ACC112 (cell line): ENCODE measurements around the gene BCL11A.

Experiments
- H2AFZ ChIP-seq: fragments of 200-600 bp; sonication (generic); one replicate; pipeline ENCODE4 v1.6.0; 2017; ENCODE audit warnings: antibody characterized with exemption, low read length; ENCODE audit not compliant: unreplicated experiment
- H3K27ac ChIP-seq: fragments of 200-600 bp; sonication (generic); 2 replicates; pipeline ENCODE4 v1.5.1; 2014; ENCODE audit warnings: low read depth, mild to moderate bottlenecking, antibody characterized with exemption, low read length, moderate library complexity
- H3K27me3 ChIP-seq: fragments of 200-600 bp; sonication (generic); 2 replicates; pipeline ENCODE4 v1.6.1; 2014; ENCODE audit warnings: mild to moderate bottlenecking, antibody characterized with exemption, low read length, moderate library complexity, mixed read lengths; ENCODE audit not compliant: insufficient read depth
- H3K36me3 ChIP-seq: fragments of 200-600 bp; sonication (generic); 2 replicates; pipeline ENCODE4 v1.6.1; 2016; ENCODE audit warnings: mild to moderate bottlenecking, antibody characterized with exemption, low read length, moderate library complexity, mixed read lengths; ENCODE audit not compliant: insufficient read depth
- H3K4me1 ChIP-seq: fragments of 200-600 bp; sonication (generic); one replicate; pipeline ENCODE4 v1.6.1; 2016; ENCODE audit warnings: low read length, mixed read lengths; ENCODE audit not compliant: insufficient read depth, unreplicated experiment, control insufficient read depth
- H3K4me3 ChIP-seq: fragments of 200-600 bp; sonication (generic); 2 replicates; pipeline ENCODE4 v1.5.1; 2014; ENCODE audit warnings: mild to moderate bottlenecking, low read depth, low read length
- H3K79me2 ChIP-seq: fragments of 200-600 bp; sonication (generic); one replicate; pipeline ENCODE4 v1.6.0; 2016; ENCODE audit warnings: low read length; ENCODE audit not compliant: control insufficient read depth, unreplicated experiment, insufficient read depth

Gene BCL11A

DNA sequence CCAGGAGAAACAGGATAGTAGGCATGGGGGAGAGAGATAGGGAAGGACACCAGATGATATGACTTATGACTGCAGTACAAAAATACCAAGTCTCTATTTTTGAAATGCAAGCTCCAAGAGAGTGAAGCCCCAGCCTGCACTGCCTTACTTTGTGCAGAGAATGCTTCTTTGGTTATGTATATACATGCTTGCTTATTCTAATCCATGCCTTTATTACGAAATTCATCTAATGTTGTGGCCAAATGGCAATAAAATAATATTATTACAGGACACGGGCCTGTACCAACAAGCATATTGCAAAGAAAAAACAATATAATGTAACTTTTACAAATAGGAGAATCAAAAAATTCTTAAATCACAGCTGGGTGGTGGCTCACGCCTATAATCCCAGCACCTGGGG lies 110.8 kb downstream of the BCL11A start:
- Histone ChIP-seq H3K27me3 (no peaks in the 10 kb centered on the region), H3K27ac (no peak overlapping the region), H2AFZ (no peak overlapping the region), H3K36me3 (no peaks in the 10 kb centered on the region), H3K4me3 (no peak overlapping the region), H3K79me2 (no peaks in the 10 kb centered on the region), H3K4me1 (no peaks in the 10 kb centered on the region)

DNA sequence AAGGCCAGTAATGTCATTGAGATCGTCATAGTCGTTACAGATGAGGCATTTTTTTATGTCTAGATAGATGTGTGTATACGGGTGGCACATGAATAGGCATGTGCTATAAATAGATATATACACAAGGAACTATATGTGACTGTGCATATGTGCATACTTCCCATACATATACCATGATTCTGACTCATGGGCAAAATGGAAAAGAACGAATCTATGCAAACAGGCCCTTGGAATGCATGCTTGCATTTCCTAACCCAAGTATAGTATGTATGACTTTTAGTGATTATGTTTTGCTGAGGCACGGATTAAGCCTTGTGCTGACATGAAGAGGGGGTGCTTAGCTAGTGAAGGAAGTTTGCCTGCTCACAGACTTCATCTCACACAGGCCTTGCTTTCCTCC lies 111.7 kb downstream of the BCL11A start:
- H3K27ac ChIP-seq = no peak overlapping the region

DNA sequence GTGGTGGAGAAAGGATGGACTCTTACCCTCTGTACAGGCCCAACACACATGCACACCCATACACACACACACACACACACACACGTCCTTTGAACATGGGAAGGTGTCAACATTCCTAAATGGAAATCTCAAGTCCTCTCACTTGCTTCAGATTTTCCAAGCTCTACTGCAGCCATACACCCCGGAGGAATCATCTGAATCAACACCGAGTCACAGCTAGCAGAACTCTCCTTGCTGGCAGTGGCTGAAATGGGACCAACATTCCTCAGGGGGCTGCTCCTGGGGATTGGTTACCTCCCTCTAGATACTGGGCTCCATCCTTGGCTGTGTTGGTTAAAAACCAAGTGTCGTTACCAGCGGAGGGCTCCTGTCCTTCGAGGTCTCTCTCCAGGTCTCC lies 112.7 kb downstream of the BCL11A start:
- H3K4me3 ChIP-seq = no peak overlapping the region
- no peaks in the 10 kb centered on the region for H3K36me3 ChIP-seq
- H3K79me2 ChIP-seq = no peaks in the 10 kb centered on the region
- no peak overlapping the region for H2AFZ ChIP-seq
- H3K27ac ChIP-seq = no peak overlapping the region
- H3K4me1 ChIP-seq = no peaks in the 10 kb centered on the region
- H3K27me3 ChIP-seq = no peaks in the 10 kb centered on the region

More for the DNA sequence above, 111.7 kb downstream of the BCL11A start:
- Histone ChIP-seq H3K79me2 (no peaks in the 10 kb centered on the region), H3K36me3 (no peaks in the 10 kb centered on the region), H3K4me1 (no peaks in the 10 kb centered on the region), H3K27me3 (no peaks in the 10 kb centered on the region), H3K4me3 (no peak overlapping the region), H2AFZ (no peak overlapping the region)

DNA sequence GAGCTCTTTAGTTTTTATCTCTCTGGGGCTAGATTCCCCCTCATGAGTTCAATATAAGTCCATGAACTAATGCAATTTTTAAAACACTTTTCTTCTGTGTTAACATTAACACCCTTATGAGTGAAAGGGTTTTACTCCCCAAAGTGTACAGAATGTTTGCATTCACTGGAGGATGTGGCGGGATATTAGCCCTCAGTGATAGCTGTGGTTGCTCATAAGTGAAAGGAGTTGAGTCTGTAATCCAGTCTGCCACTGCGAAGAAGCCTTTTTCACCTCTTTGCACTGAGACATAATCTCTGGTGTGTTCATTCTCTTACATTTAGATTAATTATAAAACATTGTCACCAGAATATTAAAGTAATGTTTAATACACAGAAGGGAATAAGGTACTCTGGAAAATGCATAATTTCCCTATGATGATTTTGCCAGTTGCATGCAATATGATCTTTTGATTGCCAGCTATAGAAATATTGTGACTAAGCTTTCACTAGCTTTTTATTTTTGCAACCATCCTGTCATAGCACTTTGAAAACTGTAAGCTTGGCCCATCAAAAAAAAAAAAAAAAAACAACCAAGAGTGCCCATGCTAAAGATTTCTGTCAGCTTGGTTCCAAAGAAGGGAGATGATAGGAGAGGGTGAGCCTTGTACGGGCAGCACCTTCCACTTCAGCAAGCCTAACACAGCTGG lies 113.2 kb downstream of the BCL11A start:
- Histone ChIP-seq H3K36me3 (no peaks in the 10 kb centered on the region), H3K79me2 (no peaks in the 10 kb centered on the region), H3K4me3 (no peak overlapping the region), H2AFZ (no peak overlapping the region), H3K27ac (no peak overlapping the region), H3K27me3 (no peaks in the 10 kb centered on the region), H3K4me1 (no peaks in the 10 kb centered on the region)

- H3K4me3 ChIP-seq = no peak overlapping the region
- no peak overlapping the region for H3K27ac ChIP-seq
- no peaks in the 10 kb centered on the region for H3K36me3 ChIP-seq
- no peaks in the 10 kb centered on the region for H3K79me2 ChIP-seq
- H2AFZ ChIP-seq = no peak overlapping the region
- no peaks in the 10 kb centered on the region for H3K27me3 ChIP-seq
- no peaks in the 10 kb centered on the region for H3K4me1 ChIP-seq
Observed at GRCh38 chr2:60439219-60439974, 114.1 kb downstream of the BCL11A start.

GRCh38 chr2:60438653-60439052 lies 114.8 kb downstream of the BCL11A start:
- Histone ChIP-seq H3K36me3 (no peaks in the 10 kb centered on the region), H2AFZ (no peak overlapping the region), H3K27ac (no peak overlapping the region), H3K4me1 (no peaks in the 10 kb centered on the region), H3K4me3 (no peak overlapping the region), H3K27me3 (no peaks in the 10 kb centered on the region), H3K79me2 (no peaks in the 10 kb centered on the region)

- H3K36me3 ChIP-seq = no peaks in the 10 kb centered on the region
- H3K4me1 ChIP-seq = no peaks in the 10 kb centered on the region
- H3K27ac ChIP-seq = no peak overlapping the region
- no peaks in the 10 kb centered on the region for H3K27me3 ChIP-seq
- no peak overlapping the region for H2AFZ ChIP-seq
- H3K79me2 ChIP-seq = no peaks in the 10 kb centered on the region
- H3K4me3 ChIP-seq = no peak overlapping the region
Observed at GRCh38 chr2:60438131-60438530, 115.3 kb downstream of the BCL11A start.

DNA sequence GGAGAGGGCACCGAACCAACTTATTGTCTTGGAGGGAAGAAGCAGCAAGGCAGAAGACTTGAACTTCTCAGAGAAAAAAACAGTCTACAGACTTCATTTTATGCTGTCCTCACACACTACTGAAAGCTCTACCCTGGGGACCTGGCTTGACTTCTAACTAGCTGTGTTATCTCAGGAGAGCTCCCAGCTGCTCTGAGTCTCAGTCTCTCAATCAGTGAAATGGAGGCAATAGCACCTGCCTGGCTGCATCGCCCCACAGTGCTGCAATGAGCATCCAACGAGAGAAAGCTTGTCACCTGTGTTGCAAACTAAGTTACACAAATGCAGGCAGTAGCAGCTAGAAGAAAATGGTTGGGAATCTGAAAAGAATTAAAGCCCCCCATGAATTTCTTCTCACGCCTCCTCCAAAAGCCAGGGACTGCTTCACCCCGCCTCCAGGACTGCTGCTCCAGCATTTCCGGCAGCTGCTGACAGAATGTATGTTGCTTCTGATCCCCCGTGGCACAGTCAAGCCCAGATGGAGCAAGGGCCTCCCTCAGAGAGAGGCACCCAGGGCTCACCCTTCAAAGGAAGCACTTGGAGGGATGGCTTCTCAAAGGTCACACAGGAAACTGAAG lies 116.3 kb downstream of the BCL11A start:
- Histone ChIP-seq H3K4me3 (no peak overlapping the region), H3K27me3 (no peaks in the 10 kb centered on the region), H2AFZ (no peak overlapping the region), H3K36me3 (no peaks in the 10 kb centered on the region), H3K4me1 (no peaks in the 10 kb centered on the region), H3K27ac (no peak overlapping the region), H3K79me2 (no peaks in the 10 kb centered on the region)

GRCh38 chr2:60433018-60433596 lies 120.3 kb downstream of the BCL11A start:
- H3K27ac ChIP-seq = no peak overlapping the region
- no peak overlapping the region for H3K4me3 ChIP-seq
- no peaks in the 10 kb centered on the region for H3K27me3 ChIP-seq
- no peak overlapping the region for H2AFZ ChIP-seq
- no peaks in the 10 kb centered on the region for H3K36me3 ChIP-seq
- no peaks in the 10 kb centered on the region for H3K4me1 ChIP-seq
- H3K79me2 ChIP-seq = no peaks in the 10 kb centered on the region

GRCh38 chr2:60432035-60432601 lies 121.3 kb downstream of the BCL11A start:
- Histone ChIP-seq H2AFZ (no peak overlapping the region), H3K27ac (no peak overlapping the region), H3K36me3 (no peaks in the 10 kb centered on the region), H3K4me3 (no peak overlapping the region), H3K27me3 (no peaks in the 10 kb centered on the region), H3K79me2 (no peaks in the 10 kb centered on the region), H3K4me1 (no peaks in the 10 kb centered on the region)
